Measurements from ENCODE around the gene TMEM87B. TPM values are rescaled to one million over a fixed set of nuclear protein-coding genes. Genes with fewer than 3 reads are reported as not detected.

The TMEM87B gene
- total RNA-seq, 2 donors from 2014 or later, result 8.0 to 13.2 TPM

DNA sequence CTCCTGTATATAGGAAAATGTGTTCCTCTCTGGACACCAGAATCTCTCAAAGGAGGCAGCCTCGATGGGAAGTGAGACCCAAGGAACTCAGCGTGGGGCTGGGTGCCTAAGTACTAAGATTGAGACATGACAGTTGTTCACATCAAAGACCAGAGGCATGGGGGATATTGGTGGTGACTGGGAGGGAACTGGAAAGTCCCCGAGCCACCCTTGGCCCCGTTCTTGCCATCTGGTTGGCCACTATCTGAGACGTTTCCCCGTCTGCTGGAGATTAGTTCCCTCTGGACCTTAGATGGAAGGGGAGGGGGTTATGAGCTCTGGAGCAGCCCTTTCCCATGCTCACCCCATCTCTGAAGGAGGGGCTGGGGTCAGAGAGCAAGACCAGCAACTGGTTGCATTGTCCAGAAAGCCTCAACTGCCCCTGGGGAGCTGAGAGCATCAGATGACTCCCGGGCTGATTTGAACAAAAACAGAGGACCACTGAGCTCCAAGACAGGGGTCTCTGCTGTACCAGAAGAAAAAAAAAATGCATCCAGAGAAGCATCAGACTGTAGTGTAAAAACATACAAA is 94.9 kb downstream of the TMEM87B start:
- ATAC-seq (no peak), DNase-seq (ENCODE audit: low spot score) (no peak)
- no peaks in the 10 kb centered on the region for H3K9me3 Mint-ChIP-seq
- no peaks in the 10 kb centered on the region for H3K36me3 Mint-ChIP-seq
- H3K27ac Mint-ChIP-seq, result no peak overlapping the region
- H3K27me3 Mint-ChIP-seq, result no peaks in the 10 kb centered on the region
- H3K4me1 Mint-ChIP-seq (ENCODE audit: low read depth in 2 of 2), result no peaks in the 10 kb centered on the region
- no peak overlapping the region for H3K4me3 Mint-ChIP-seq

DNA sequence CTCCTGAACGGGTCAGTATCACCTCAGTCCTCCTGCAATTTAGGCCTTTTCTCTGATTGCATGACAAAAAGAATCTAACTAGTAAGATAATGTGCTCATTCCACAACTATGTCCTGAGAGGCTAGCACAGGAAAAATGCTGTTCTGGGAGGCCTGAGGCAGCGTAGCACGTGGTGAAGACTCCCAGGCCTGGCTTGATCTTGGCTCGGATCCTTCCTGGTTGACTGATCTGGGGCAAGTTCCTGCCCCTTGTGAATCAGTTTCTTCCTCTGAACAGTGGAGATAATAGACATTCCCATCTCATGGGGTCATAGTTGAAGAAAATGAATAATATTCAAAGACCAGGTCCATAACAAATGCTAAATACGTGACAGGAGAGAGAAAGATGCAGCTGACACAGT is 95.4 kb downstream of the TMEM87B start:
- no peaks in the 10 kb centered on the region for H3K36me3 Mint-ChIP-seq

DNA sequence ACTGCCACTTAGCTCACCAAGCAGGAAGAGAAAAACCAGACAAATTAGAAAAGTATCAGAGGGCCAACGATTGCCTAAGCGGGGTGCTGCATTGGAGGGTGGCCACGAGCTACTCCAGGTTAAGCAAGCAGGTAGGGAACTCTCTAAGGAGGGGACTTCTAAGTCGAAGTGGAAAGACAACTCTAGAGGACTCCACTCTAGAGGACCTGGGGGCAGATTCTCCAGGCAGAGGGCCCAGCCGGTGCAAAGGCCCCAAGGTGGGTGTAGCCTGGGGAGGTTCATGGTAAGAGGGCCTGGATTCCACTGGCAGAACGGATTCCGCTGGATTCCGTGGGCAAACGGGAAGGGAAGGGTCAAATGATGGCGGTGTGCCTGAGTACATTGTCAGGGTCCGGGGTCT is 95.8 kb downstream of the TMEM87B start:
- Mint-ChIP-seq H3K4me3 (no peak overlapping the region), H3K4me1 (ENCODE audit: low read depth in 2 of 2) (peaks cover 8% of the 10 kb centered on the region in 2 donors), H3K9me3 (no peaks in the 10 kb centered on the region), H3K27me3 (no peaks in the 10 kb centered on the region), H3K27ac (no peak overlapping the region), H3K36me3 (no peaks in the 10 kb centered on the region)
- ATAC-seq (no peak), DNase-seq (ENCODE audit: low spot score) (no peak)

More for the DNA sequence above, 95.4 kb downstream of the TMEM87B start:
- Mint-ChIP-seq H3K27ac (no peak overlapping the region), H3K9me3 (no peaks in the 10 kb centered on the region), H3K4me1 (ENCODE audit: low read depth in 2 of 2) (peaks cover 4% of the 10 kb centered on the region in 2 donors), H3K27me3 (no peaks in the 10 kb centered on the region), H3K4me3 (no peak overlapping the region)
- no peak for ATAC-seq
- DNase-seq (ENCODE audit: low spot score), result no peak

DNA sequence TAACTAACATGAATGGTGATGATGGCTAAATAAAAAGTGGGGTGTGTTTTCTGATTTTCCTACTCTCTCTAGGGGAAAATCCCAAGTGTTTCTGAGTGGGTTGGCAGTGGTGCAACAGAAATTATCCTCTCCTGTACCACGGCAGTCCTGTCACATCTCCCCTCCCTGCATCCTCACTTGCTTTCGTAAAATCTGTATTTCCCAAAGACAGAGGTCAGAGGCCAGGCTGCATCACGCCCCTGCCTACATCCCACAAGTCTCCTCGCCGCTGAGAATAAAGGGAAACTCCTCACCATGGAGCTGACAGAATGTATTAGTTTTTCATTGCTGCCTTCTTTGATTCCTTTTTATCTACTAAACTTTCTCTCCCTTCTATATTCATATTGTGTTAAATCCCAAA is 96.2 kb downstream of the TMEM87B start:
- Mint-ChIP-seq H3K4me3 (no peak overlapping the region), H3K27me3 (no peaks in the 10 kb centered on the region), H3K4me1 (ENCODE audit: low read depth in 2 of 2) (peaks cover 11 to 12% of the 10 kb centered on the region in 2 donors), H3K27ac (no peak overlapping the region), H3K36me3 (no peaks in the 10 kb centered on the region), H3K9me3 (no peaks in the 10 kb centered on the region)
- ATAC-seq (no peak), DNase-seq (ENCODE audit: low spot score) (no peak)

DNA sequence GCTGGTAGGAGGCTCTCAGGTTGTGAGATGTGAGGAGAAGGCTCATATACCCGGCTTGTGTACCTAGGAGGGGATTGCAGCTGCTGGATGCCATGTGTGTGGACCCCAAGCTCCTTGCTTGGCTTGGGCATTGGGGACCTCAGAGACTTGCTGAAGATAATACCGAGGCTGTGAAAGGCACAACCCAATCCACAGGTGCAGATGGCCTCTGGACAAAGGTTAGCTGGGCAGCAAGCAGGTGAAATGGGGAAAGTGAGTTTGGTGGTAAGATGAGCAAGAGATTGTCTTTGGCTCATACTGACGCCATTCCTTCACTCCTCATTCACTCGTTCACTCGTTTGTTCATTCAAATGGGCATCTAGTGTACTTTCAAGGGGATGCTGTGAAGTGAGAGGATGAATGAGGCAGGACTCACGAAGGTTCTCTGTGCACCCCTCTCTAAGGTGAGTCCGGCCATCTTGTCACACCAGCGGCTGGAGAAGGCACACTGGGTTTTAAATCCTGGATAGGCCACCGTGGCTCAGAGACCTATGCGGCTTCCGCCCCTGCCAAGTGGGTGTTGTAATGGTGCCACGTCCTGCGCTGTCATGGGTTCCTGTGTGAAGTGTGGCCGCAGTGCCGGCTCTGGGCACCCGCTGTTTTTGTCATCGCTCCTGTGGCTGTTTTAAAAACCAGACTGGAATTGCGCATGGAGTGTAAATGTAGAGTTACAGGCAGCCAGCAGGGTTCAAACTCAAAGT is 96.8 kb downstream of the TMEM87B start:
- DNase-seq (ENCODE audit: low spot score) (no peak), ATAC-seq (no peak)
- Mint-ChIP-seq H3K27me3 (no peaks in the 10 kb centered on the region), H3K9me3 (no peaks in the 10 kb centered on the region), H3K4me3 (no peak overlapping the region), H3K4me1 (ENCODE audit: low read depth in 2 of 2) (peaks cover 13 to 16% of the 10 kb centered on the region in 2 donors), H3K27ac (no peak overlapping the region), H3K36me3 (no peaks in the 10 kb centered on the region)

DNA sequence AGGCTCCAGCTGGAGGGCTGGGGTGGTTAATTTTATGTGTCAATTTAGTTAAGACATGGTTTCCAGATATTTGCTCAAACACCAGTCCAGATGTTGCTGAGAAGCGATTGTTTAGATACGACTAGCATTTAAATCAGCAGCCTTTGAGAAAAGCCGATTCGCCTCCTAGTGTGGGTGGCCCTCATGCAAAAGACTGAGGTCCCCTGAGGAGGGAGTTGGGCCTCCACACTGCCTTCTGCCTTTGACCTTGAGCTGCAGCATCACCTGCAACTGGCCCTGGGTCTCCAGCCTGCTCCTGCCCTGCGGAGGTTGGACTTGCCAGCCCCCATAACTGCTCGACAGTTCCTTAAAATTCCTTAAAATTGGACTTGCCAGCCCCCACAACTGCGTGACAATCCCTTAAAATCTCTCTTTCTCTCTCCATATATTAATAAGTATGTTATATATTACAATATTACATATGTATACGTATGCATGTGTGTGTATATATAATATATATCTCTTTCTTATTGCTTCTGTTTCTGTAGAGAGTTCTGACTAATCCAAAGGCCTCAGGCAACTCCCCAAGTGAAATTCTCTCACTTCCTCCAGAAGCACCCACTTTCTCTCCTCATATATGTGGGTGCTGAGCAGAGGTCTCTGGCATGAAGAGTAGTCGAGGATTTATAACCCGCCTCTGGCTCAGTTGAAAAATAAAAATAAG is 97.6 kb downstream of the TMEM87B start:
- no peak for DNase-seq (ENCODE audit: low spot score)
- Mint-ChIP-seq H3K4me3 (no peak overlapping the region), H3K9me3 (no peaks in the 10 kb centered on the region), H3K36me3 (no peaks in the 10 kb centered on the region), H3K4me1 (ENCODE audit: low read depth in 2 of 2) (peaks cover 13 to 16% of the 10 kb centered on the region in 2 donors), H3K27ac (no peak overlapping the region), H3K27me3 (no peaks in the 10 kb centered on the region)
- ATAC-seq, result no peak

DNA sequence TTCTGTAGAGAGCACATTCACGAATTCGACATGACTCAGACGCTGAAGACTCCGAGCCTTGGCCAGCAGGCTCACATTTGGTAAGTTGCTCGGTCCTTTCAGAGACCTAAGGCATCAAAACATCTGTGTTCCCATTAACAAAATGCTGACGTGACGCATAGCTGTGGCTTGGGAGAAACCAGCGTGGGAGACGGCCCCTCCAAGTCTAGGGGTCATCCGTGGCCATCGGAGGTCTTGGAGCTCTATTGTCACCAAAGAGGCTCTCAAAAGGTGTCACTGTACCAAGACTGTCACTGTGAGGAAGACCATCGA is 98.1 kb downstream of the TMEM87B start:
- Mint-ChIP-seq H3K27ac (no peak overlapping the region), H3K9me3 (no peaks in the 10 kb centered on the region), H3K27me3 (no peaks in the 10 kb centered on the region), H3K4me3 (no peak overlapping the region), H3K36me3 (no peaks in the 10 kb centered on the region), H3K4me1 (ENCODE audit: low read depth in 2 of 2) (peaks cover 13 to 16% of the 10 kb centered on the region in 2 donors)
- ATAC-seq (no peak), DNase-seq (ENCODE audit: low spot score) (no peak)

DNA sequence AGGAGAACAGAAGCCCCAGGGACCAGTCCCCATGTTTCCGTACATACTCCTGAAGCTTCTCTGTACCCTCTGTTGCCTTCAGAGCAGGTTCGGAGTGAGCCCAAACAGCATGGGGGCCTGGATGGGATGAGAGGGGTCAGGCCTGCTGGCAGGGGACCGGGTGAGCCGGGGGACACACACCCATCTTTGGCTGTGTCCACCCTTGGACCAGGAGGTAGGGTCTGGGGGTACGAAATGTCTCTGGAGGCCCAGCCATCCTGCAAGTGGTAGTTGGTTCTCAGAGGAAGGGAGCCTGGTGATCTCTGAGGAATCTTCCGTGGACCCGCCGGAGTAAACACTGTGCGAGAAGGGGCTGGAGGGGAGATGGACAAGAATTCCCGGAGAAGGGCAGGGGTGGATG is 98.4 kb downstream of the TMEM87B start:
- DNase-seq (ENCODE audit: low spot score), result no peak
- Mint-ChIP-seq H3K27me3 (no peaks in the 10 kb centered on the region), H3K9me3 (no peaks in the 10 kb centered on the region), H3K4me3 (no peak overlapping the region), H3K36me3 (no peaks in the 10 kb centered on the region), H3K4me1 (ENCODE audit: low read depth in 2 of 2) (peaks cover 13 to 16% of the 10 kb centered on the region in 2 donors), H3K27ac (no peak overlapping the region)
- no peak for ATAC-seq

DNA sequence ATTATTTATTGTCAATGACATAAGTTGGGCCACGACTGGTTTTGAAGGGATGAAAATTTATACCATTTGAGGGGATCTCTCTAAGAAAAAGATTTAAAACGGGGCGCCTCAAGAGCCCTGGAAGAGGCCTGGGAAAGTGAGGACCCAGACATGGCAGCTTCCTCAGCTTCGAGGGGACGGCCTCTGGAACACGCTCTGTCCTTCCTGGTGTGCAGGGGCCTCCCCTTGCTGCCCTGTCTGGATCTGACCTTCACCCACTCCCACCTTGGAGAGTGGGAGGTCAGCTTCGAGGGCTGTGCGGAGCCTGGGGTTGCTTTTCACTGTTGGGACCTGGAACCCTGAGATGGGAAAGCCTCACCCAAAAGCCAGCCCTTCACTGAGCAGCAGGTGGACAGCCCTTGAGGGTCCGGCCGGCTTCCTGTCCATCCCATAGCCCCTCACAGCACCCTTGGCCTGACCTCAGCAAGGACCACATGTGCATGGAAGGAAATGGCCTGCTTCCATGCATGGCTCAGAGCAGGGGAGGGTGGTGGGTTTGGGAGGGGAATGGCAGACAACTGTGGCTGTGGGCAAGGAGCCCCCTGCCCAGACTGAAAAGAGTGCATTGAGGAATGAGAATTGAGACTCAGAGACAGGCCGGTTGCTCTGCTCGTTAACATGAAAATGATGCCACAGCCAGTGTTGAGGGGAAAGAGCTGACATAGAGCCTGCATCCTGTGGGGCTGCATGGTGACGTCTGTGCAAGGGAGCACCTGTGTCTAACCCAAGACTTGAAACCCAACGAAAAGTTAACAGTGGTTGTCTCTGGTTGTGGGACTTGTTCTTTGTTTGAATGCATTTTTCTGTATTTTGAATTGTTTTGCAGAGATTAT is 99.4 kb downstream of the TMEM87B start:
- no peaks in the 10 kb centered on the region for H3K9me3 Mint-ChIP-seq
- no peak for ATAC-seq
- peaks cover 13 to 16% of the 10 kb centered on the region in 2 donors for H3K4me1 Mint-ChIP-seq (ENCODE audit: low read depth in 2 of 2)
- no peaks in the 10 kb centered on the region for H3K36me3 Mint-ChIP-seq
- no peak for DNase-seq (ENCODE audit: low spot score)
- H3K27me3 Mint-ChIP-seq, result no peaks in the 10 kb centered on the region
- no peak overlapping the region for H3K27ac Mint-ChIP-seq
- no peak overlapping the region for H3K4me3 Mint-ChIP-seq

DNA sequence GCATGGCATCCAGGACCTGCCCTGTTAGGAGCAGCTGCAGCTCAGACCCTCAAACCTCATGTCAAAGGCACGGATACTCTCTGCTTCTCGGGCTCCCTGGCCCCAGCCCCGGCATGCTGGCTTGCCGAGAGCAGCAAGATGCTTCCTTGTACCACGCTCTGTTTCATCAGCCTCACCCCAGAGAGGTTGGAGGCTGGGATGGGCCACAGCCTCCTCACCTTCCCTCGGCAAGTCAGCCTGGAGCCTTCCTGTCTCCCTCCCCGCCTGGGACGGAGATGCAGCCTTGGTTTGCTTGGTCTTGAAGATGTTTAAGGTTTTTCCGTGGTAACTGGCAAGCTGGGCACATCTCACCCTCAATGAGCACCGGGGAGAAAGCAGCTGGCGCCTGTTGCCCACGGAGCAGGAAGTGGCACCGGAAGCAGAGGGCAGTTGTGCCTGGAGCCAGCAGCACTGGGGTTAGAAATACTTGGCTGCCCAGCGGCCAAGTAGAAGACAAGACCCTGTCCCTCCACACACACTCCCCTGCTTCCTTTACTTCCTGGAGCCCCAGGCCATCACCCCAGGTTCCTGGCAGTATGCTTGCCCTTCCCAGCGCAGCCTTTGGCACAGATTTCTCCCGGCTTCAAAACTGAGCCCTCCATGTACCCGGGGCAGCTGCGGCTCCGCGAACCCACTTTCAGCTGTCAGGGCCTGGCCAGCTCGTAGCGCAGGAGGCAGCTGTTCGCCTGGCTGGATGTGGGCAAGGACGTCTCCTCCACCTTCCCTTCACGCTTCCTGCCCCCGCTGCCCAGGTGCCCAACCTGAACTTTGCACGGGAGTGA is 100.5 kb downstream of the TMEM87B start:
- Mint-ChIP-seq H3K27ac (peak overlapping the region in 1 of 2 donors; percentile 84), H3K9me3 (no peaks in the 10 kb centered on the region), H3K36me3 (no peaks in the 10 kb centered on the region), H3K27me3 (no peaks in the 10 kb centered on the region), H3K4me1 (ENCODE audit: low read depth in 2 of 2) (peaks cover 13 to 16% of the 10 kb centered on the region in 2 donors), H3K4me3 (peak overlapping the region; percentile 20)
- ATAC-seq (peak; percentile 66 to 71), DNase-seq (ENCODE audit: low spot score) (no peak)

DNA sequence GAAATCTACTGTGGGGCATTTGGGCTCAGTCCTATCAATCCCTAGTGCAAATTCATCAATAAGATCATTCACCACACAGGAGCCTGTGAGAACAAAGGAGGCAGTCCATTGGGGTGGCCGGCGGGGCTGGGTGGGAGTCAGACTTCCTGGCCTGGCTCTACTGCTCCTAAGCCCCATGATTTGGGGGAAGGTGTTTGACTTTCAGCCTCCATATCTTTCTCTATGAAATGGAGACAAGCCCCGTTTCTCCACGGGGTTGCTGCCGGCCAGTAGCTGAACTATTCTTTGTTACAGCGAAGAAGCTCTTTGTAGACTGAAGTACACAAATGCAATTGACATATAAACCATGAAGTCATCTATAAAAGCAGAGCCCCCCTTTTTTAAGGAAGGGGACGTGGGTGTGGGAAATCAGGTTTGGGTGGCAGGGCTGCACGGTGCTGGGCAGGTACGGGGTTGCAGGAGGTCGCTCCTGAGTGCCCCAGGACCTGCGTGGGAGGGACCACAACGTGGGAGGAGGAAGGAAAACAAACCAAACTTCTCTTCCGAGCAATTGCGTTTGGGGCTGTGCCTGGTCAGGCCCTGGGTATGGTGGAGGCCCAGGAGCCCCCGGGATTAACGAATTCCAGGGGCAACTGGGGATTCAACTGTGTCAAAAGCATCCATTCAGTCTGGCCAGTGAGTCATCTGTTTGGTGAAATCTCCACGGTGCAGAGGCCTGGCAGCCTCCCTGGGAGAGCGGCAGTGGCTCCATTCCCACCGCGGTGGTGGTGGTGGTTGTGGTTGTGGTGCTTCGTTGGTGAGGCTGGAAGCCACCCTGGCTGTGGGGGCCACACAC is 101.3 kb downstream of the TMEM87B start:
- Mint-ChIP-seq H3K36me3 (no peaks in the 10 kb centered on the region), H3K9me3 (no peaks in the 10 kb centered on the region), H3K27ac (peak overlapping the region in 1 of 2 donors; percentile 84), H3K4me3 (peak overlapping the region; percentile 20), H3K4me1 (ENCODE audit: low read depth in 2 of 2) (peaks cover 13 to 16% of the 10 kb centered on the region in 2 donors), H3K27me3 (no peaks in the 10 kb centered on the region)
- no peak for DNase-seq (ENCODE audit: low spot score)
- ATAC-seq, result peak; percentile 48 to 62

DNA sequence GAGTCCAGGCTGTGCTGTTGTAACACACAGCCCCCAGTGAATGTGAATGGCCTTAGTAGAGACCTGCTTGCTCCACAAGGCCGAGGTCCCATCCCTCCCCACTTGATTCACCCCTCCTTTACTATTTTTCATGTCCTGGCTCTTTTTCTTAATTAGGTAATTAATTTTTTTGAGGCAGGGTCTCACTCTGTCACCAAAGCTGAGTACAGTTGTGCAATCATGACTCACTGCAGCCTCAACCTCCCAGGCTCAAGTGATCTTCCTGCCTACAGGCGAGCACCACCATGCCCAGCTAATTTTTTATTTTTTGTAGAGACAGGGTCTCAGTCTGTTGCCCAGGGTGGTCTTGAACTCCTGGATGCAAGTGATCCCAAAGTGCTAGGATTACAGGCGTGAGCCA is 102.4 kb downstream of the TMEM87B start:
- Mint-ChIP-seq H3K4me3 (no peak overlapping the region), H3K27ac (no peak overlapping the region), H3K36me3 (no peaks in the 10 kb centered on the region), H3K9me3 (no peaks in the 10 kb centered on the region), H3K27me3 (no peaks in the 10 kb centered on the region), H3K4me1 (ENCODE audit: low read depth in 2 of 2) (peaks cover 13 to 16% of the 10 kb centered on the region in 2 donors)
- DNase-seq (ENCODE audit: low spot score) (no peak), ATAC-seq (no peak)
